ENCODE measurements around the gene OR2V1. TPM values are rescaled to one million over a fixed set of nuclear protein-coding genes. Genes with fewer than 3 reads are reported as not detected.
A peak's percentile ranks its signal among the peaks of the same experiment; 100 is the strongest.
"Not testable (repeated sequence)": the region's sequence is repeated elsewhere in the genome, so short reads cannot be mapped to it uniquely, and the experiment has no call there.

Gene OR2V1
- not detected for polyA plus RNA-seq
- long read RNA-seq, donor 1 = 0 reads
- long read RNA-seq, donor 2 = 0 reads
- long read RNA-seq, donor 3 = 0 reads
- long read RNA-seq, donor 4 = 0 reads
- long read RNA-seq, donor 5 = 0 reads
- long read RNA-seq, donor 6 = 0 reads
- long read RNA-seq, donor 7 = 0 reads
- long read RNA-seq, donor 8 = 0 reads
- long read RNA-seq, donor 9 = 0 reads
- long read RNA-seq, donor 10 = 0 reads
- long read RNA-seq, donor 11 = 0 reads

- Histone ChIP-seq H3K4me3 (ENCODE audit: low read length) (no peak within 1 kb of the TSS), H3K27ac (ENCODE audit: low read length) (no peak within 1 kb of the TSS), H3K4me1 (ENCODE audit: control insufficient read depth, insufficient read depth, low read length) (no peaks in the 10 kb centered on the region), H3K27me3 (ENCODE audit: control insufficient read depth, insufficient read depth, low read length) (peaks cover 25% of the 10 kb centered on the region), H3K36me3 (ENCODE audit: control insufficient read depth, insufficient read depth, low read length) (no peaks in the 10 kb centered on the region), H3K9me3 (ENCODE audit: control insufficient read depth, low read depth, low read length) (no peaks in the 10 kb centered on the region)
- WGBS (ENCODE audit: insufficient coverage, low lambda C conversion rate) = no CpG with 5 or more reads among the region's 14 CpGs
- no peak for DNase-seq
Observed at GRCh38 chr5:181130832-181131496, at the start of gene OR2V1. TSS of gene OR2V1 (minus strand) at chr5:181131169. CDS start at chr5:181125304, 5,865 bp downstream.

- not testable (repeated sequence) for H3K4me1 ChIP-seq (ENCODE audit: control insufficient read depth, insufficient read depth, low read length); H3K27ac ChIP-seq (ENCODE audit: low read length); H3K9me3 ChIP-seq (ENCODE audit: control insufficient read depth, low read depth, low read length); H3K4me3 ChIP-seq (ENCODE audit: low read length); H3K36me3 ChIP-seq (ENCODE audit: control insufficient read depth, insufficient read depth, low read length); DNase-seq
- peaks cover 44% of the 10 kb centered on the region for H3K27me3 ChIP-seq (ENCODE audit: control insufficient read depth, insufficient read depth, low read length)
- WGBS (ENCODE audit: insufficient coverage, low lambda C conversion rate) = no CpG with 5 or more reads among the region's 14 CpGs
Observed at GRCh38 chr5:181177559-181177958, 46.6 kb upstream of the OR2V1 start.

DNA sequence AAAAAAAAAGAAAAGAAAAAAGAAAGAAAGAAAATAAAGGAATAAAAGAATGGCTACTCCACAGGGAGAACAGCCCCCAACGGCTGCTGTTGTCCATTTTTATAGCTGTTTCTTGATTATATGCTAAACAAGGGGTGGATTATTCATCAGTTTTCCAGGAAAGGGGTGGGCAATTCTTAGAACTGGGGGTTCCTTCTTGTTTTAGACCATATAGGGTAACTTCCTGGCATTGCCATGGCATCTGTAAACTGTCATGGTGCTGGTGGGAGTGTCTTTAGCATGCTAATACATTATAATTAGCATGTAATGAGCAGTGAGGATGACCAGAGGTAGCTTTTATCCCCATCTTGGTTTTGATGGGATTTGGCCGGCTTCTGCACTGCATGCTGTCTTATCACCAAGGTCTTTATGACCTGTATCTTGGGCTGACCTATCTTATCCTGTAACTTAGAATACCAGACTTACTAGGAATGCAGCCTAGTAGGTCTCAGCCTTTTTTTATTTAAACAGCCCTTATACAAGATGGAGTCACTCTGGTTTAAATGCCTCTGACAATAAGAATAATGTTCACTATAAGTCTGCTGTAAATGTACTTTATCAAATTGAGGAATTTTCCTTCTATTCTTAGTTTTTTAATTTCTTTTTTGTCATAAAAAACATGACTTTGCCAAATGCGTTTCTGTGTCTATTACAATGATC lies 45.4 kb upstream of the OR2V1 start:
- H3K4me3 ChIP-seq (ENCODE audit: low read length) = no peak overlapping the region
- H3K27ac ChIP-seq (ENCODE audit: low read length) = no peak overlapping the region
- peaks cover 6% of the 10 kb centered on the region for H3K4me1 ChIP-seq (ENCODE audit: control insufficient read depth, insufficient read depth, low read length)
- H3K9me3 ChIP-seq (ENCODE audit: control insufficient read depth, low read depth, low read length) = no peaks in the 10 kb centered on the region
- no peaks in the 10 kb centered on the region for H3K36me3 ChIP-seq (ENCODE audit: control insufficient read depth, insufficient read depth, low read length)
- H3K27me3 ChIP-seq (ENCODE audit: control insufficient read depth, insufficient read depth, low read length) = peaks cover 51% of the 10 kb centered on the region
- DNase-seq = no peak
- WGBS (ENCODE audit: insufficient coverage, low lambda C conversion rate) = 47% methylated on average over 2 of the region's 3 CpGs

DNA sequence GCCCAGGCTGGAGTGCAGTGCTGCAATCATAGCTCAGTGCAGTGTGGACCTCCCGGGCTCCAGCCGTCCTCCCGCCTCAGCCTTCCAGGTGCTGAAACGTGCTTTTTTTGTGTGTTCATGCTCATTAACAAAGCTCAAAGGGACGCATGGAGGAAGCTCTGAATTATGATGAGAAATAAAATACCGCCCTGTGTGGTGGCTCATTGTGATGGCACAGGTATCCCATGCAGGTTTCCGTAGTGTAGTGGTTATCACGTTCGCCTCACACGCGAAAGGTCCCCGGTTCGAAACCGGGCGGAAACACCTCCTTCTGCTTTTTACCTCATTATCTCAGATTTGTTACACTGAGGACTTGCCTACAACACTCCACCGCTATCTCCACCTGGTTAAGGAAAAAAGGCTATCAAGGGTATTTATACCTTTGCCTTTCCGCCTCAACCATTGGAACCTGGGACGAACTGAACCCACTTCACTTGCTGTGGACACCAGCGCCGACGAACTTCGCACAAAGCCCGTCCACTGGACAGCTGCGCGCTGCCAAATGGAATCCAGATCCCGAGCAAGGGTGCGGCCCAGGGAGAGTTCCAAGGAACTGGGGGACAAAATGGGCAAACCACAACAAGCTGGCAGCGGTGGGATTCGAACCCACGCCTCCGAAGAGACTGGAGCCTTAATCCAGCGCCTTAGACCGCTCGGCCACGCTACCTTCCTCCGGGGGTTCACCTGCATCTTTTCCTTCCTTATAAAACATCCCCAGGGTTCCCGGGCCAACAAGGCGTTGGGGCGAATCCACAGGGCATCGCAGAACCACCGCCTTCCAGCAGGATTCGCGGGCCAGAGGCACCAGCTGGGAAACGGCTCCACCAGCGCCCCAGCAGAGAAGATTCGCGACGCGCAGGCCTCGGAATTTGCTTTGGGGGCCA lies 42.7 kb upstream of the OR2V1 start:
- Histone ChIP-seq H3K4me1 (ENCODE audit: control insufficient read depth, insufficient read depth, low read length) (peaks cover 6% of the 10 kb centered on the region), H3K27ac (ENCODE audit: low read length) (no peak overlapping the region), H3K9me3 (ENCODE audit: control insufficient read depth, low read depth, low read length) (peaks cover 5% of the 10 kb centered on the region), H3K27me3 (ENCODE audit: control insufficient read depth, insufficient read depth, low read length) (peaks cover 72% of the 10 kb centered on the region), H3K4me3 (ENCODE audit: low read length) (no peak overlapping the region), H3K36me3 (ENCODE audit: control insufficient read depth, insufficient read depth, low read length) (no peaks in the 10 kb centered on the region)
- no CpG with 5 or more reads among the region's 50 CpGs for WGBS (ENCODE audit: insufficient coverage, low lambda C conversion rate)
- peak in 1 of 2 donors; percentile 37 for DNase-seq

DNA sequence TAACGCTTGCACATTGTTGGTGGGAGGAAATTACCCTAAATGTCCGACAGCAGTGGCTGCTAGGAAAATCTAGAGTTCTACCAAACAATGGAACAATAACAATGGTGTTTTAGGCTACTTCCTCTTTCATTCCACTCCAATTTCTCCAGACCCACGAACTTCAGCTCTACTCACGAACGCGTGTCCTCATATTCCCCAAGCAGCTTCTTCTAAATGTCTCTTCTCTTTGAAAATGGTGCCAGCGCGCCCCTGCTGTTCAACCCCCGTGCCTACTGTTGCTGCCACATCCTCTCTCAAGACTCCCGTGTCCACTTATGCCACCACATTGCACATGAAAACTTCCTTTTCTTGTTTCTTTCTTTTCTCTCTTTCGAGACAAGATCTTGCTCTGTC lies 42.1 kb upstream of the OR2V1 start:
- Histone ChIP-seq H3K36me3 (ENCODE audit: control insufficient read depth, insufficient read depth, low read length) (no peaks in the 10 kb centered on the region), H3K9me3 (ENCODE audit: control insufficient read depth, low read depth, low read length) (peaks cover 5% of the 10 kb centered on the region), H3K4me3 (ENCODE audit: low read length) (no peak overlapping the region), H3K27ac (ENCODE audit: low read length) (no peak overlapping the region), H3K4me1 (ENCODE audit: control insufficient read depth, insufficient read depth, low read length) (peaks cover 6% of the 10 kb centered on the region), H3K27me3 (ENCODE audit: control insufficient read depth, insufficient read depth, low read length) (peaks cover 79% of the 10 kb centered on the region)
- 35% methylated on average over 5 of the region's 11 CpGs for WGBS (ENCODE audit: insufficient coverage, low lambda C conversion rate)
- no peak for DNase-seq

DNA sequence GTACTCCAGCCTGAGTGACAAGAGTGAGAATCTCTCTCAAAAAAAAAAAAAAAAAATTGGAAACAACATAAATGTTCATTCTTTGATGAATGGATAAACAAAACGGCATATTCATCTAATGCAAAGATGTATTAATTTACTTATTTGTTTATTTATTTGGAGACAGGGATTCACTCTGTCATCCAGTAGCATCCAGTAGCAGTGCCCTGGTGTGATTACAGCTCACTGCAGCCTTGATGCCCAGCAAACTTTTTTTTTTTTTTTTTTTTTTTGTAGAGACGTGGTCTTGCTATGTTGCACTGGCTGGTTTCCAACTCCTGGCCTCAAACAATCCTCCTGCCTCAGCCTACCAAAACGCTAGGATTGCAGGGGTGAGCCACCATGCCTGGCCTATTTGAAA lies 40.8 kb upstream of the OR2V1 start:
- Histone ChIP-seq H3K36me3 (ENCODE audit: control insufficient read depth, insufficient read depth, low read length) (no peaks in the 10 kb centered on the region), H3K9me3 (ENCODE audit: control insufficient read depth, low read depth, low read length) (peaks cover 5% of the 10 kb centered on the region), H3K27me3 (ENCODE audit: control insufficient read depth, insufficient read depth, low read length) (peaks cover 82% of the 10 kb centered on the region), H3K4me1 (ENCODE audit: control insufficient read depth, insufficient read depth, low read length) (peaks cover 6% of the 10 kb centered on the region), H3K4me3 (ENCODE audit: low read length) (no peak overlapping the region), H3K27ac (ENCODE audit: low read length) (no peak overlapping the region)
- WGBS (ENCODE audit: insufficient coverage, low lambda C conversion rate) = no CpG with 5 or more reads among the region's 3 CpGs
- no peak for DNase-seq

- no CpG with 5 or more reads among the region's 6 CpGs for WGBS (ENCODE audit: insufficient coverage, low lambda C conversion rate)
- no peak for DNase-seq
Observed at GRCh38 chr5:181170996-181171395, 40.0 kb upstream of the OR2V1 start.

DNA sequence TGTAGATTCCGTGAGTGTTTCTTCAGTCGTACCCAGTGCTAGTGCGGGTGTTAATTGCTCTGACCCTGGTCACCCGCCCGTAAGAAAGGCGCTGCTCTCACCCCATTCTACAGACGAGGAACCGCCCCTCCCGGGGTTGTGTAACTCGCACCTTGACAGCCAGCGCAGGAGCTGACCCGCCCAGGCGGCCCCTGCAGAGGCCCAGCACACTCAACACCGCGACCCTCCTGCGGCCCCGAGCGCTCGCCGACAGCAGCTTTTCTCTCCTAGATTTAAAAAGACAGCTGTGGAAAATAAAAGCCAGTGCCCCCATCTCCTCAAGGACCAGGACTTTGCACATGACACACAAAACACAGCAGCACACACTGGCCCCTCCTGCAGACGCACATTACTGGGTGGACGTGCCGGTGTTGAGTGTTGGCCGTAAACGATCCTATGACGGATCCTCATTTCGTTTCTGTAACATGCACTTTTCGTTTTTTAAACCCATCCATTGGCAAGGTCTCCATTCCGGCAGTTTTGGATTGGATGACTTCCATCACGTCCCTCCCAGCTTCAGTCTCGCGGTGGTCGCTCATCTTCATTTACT lies 39.4 kb upstream of the OR2V1 start:
- peaks cover 91% of the 10 kb centered on the region for H3K27me3 ChIP-seq (ENCODE audit: control insufficient read depth, insufficient read depth, low read length)
- peaks cover 6% of the 10 kb centered on the region for H3K4me1 ChIP-seq (ENCODE audit: control insufficient read depth, insufficient read depth, low read length)
- peak; percentile 61 to 79 for DNase-seq
- H3K36me3 ChIP-seq (ENCODE audit: control insufficient read depth, insufficient read depth, low read length) = no peaks in the 10 kb centered on the region
- peak overlapping the region; percentile 20 for H3K4me3 ChIP-seq (ENCODE audit: low read length)
- WGBS (ENCODE audit: insufficient coverage, low lambda C conversion rate) = 0% methylated on average over 3 of the region's 33 CpGs
- H3K9me3 ChIP-seq (ENCODE audit: control insufficient read depth, low read depth, low read length) = peaks cover 5% of the 10 kb centered on the region
- no peak overlapping the region for H3K27ac ChIP-seq (ENCODE audit: low read length)

More at GRCh38 chr5:181170996-181171395, 40.0 kb upstream of the OR2V1 start:
- Histone ChIP-seq H3K27me3 (ENCODE audit: control insufficient read depth, insufficient read depth, low read length) (peaks cover 86% of the 10 kb centered on the region), H3K4me1 (ENCODE audit: control insufficient read depth, insufficient read depth, low read length) (peaks cover 6% of the 10 kb centered on the region), H3K9me3 (ENCODE audit: control insufficient read depth, low read depth, low read length) (peaks cover 5% of the 10 kb centered on the region), H3K36me3 (ENCODE audit: control insufficient read depth, insufficient read depth, low read length) (no peaks in the 10 kb centered on the region), H3K27ac (ENCODE audit: low read length) (no peak overlapping the region), H3K4me3 (ENCODE audit: low read length) (no peak overlapping the region)

DNA sequence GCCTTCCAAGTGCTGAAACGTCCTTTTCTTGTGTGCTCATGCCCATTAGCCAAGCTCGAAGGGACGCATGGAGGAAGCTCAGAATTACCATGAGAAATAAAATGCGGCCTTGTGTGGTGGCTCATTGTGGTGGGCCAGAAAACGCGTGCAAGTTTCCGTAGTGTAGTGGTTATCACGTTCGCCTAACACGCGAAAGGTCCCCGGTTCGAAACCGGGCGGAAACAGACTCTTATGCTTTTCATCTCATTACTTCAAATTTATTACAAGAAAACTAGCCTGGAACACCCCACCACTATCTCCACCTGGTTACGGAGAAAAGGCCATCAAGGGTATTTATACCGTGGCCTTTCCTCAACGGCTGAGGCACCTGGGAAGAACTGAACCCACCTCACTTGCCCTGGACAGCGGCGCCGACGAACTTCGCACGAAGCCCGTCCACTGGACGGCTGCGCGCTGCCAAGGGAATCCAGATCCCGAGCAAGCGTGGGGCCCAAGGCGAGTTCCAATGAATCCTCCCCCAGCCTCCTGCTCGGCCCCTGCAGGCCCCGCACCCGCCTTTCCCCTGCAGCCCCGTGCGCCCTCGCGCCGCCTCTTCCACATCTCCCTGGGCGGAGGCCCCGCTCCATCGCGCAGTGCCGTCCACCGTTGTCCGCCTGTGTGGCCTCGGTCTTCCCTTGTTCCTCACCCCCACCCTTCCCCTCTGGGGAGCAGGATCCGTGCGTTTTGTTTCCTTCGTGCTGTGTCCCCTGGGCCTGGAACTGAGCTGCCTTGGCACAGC lies 38.7 kb upstream of the OR2V1 start:
- H3K9me3 ChIP-seq (ENCODE audit: control insufficient read depth, low read depth, low read length); H3K27ac ChIP-seq (ENCODE audit: low read length); H3K4me1 ChIP-seq (ENCODE audit: control insufficient read depth, insufficient read depth, low read length); H3K36me3 ChIP-seq (ENCODE audit: control insufficient read depth, insufficient read depth, low read length): not testable (repeated sequence)
- peaks cover 96% of the 10 kb centered on the region for H3K27me3 ChIP-seq (ENCODE audit: control insufficient read depth, insufficient read depth, low read length)
- WGBS (ENCODE audit: insufficient coverage, low lambda C conversion rate) = no CpG with 5 or more reads among the region's 50 CpGs
- peak in 1 of 2 donors; percentile 50 for DNase-seq
- H3K4me3 ChIP-seq (ENCODE audit: low read length) = peak overlapping the region; percentile 20

Data from large intestine (tissue), 12 donors.